NCI-H345 treated with DMSO at 0.1 percent for 48 hours (cell line): Measurements from ENCODE around the gene SORBS1.
"Not testable (repeated sequence)": the region's sequence is repeated elsewhere in the genome, so short reads cannot be mapped to it uniquely, and the experiment has no call there.

Source experiments
- DNase-seq: peaks from one replicate; lab custom pipeline; 2025; ENCODE audit not compliant: unreplicated experiment; lab: John Stamatoyannopoulos, UW

Gene SORBS1

DNA sequence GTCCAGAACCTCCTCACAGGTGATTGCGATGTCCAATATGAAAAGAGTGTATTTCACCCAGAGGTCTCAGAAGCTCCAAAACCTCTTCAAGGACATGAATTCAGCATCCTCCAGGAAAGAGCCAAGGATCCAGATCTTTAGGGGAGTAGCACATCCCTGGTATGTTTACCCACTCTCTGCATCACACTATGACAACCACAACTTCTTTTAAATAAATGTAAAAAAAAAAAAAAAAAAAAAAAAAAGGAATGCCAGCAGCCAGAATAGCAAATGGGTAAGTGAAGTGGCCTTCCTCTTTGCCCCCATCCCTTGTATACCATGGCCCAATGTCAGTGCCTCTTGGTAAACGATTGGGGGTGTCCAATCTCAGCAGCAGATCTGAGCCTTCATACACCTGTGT is 67.3 kb downstream of the SORBS1 start:
- DNase-seq = no peak

DNA sequence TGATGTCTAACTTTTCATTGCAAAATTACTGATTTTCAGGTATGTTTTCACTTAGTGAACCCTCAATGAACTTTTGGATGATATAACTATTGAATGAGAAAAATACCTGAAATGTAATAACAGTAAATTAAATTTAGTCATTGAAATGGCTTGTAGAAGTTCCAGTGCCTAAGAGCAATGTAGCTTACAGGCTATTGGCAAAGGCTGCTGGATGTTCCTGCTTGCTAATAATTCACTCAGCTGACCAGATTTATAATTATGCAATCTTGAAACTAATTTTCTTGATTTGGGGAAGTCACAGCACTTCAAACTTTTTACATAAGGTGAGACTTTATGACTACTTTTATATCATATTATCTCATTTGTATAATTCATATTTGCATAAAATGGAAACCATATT is 73.2 kb downstream of the SORBS1 start:
- no peak for DNase-seq

DNA sequence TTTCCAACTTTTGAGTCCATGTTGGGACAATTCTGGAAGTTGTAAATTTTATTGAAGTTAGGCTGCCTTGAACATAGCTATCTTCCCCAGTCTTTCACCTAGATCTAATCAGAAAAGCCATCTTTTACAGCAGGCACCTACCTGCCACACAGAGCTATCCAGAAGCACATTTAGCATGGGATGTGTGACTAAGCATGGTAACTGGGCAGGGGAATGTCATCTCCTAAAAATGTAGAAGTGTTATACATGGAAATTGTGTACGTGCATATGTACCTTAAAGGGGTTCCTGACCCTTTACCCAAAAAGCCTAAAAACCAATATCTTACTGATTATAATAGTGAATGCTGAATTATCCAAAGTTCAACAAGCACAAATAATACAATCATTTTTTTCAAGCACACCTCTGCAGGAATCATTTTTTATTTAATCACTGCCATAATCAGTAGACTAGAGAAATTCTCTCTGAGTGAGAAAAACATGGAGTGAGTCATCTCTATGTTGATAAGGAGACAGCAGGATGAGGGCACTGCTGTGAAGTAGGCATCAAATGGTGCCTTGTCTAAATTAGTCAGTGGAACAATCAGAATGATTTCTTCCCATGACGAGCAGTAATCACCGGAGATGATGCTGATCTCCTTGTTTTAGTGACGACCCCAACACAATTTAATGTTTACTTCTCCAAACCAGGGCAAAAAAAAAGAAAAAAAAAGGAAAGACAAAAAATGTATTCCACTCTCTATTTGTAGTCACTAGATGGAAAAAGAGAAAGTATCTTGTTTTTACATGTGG is 75.9 kb downstream of the SORBS1 start:
- DNase-seq = no peak

DNA sequence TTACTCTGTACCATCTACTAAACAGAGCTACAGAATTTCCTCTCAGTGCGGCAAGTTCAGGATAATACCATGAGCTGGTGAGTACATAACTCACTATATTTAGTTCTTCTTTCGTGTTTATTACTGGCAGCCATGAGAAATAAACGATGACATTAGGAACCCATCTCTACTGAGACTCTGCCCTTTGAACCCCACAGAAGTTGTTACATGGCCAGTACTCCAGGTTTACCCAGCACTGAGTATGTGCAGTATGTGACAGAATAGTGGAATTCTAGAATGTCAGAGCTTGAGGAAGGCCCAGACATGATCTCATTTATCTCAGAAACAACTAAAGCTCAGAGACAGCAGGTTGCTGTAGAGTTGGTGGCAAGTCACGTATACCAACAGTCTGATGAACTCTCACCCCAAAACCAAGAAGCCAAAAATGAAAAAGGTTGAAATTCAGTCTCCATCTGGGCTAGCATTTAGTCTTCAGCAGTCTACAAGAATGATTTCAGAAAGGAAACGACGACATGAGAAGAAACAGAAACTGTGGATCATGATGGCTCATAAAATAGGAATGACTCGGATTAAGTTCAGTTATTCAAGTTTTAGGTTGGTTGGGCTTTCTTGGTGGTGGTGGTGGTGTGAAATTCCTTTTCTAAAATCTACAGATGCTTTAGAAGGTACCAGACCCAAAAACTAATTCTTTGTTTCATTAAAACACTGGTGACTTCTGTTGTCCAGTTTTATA is 78.5 kb downstream of the SORBS1 start:
- no peak for DNase-seq

DNA sequence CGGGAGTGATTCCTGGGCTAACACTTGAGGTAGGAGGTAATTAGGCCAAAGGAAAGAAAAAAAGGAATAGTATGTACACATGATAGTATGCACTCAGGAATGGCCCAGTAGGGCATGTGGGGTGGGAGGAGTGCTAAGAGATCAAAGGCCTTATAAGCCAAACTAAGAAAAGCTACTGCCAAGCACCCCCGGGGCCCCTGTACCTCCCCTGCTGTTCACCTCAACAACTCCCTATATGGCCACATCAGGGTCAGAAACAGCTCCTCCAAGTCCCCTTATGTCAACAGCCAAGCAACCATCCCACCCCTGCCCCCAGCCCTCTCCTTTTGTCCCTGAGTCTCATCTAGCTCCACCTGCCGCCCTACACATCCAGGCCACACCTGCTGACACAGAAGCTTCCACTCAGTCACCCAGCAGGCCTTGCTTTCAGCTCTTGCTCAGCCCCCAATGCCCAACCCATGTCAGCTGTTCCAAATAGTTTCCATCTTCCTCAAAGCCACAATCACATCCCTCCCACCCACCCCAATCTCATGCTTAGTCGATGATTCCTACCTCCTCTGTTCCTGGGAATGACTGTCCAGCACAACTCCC is 80.2 kb downstream of the SORBS1 start:
- DNase-seq = peak; percentile 72

DNA sequence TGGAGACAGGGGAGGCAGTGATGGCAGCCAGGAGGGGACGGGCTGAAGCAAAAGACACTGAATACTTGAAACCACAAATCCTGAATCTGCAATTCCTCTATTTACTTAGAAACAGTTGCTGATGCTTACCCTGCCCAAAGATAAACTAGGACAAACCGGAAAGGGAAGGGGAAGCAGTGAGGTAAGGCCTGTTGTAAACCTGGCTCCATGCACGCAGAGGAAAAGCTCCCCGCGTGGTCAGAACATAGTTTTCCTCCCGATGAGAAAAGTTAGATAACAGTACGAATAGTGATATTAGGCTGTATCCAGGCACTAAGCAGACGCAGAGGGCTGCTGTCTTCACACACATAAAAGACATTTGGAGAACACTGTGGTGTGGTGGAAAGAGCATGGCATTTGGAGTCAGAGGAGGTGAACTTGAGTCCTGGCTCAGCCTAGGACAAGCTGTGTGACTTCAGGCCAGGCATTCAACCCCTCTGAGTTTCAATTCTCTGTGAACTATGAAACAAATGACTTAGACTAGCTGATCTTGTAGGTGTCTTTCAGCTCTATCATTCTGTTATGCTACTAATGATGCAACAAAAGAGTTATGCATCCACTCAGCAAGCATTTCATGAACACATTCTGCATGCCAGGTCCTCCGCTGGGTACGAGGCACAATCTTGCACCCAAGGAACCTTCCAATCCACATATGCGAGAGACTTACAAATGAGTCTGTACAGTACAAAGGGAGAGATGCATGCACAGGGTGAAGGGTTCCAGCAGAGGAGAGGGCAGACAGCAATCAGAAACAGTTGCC is 80.9 kb downstream of the SORBS1 start:
- no peak for DNase-seq

DNA sequence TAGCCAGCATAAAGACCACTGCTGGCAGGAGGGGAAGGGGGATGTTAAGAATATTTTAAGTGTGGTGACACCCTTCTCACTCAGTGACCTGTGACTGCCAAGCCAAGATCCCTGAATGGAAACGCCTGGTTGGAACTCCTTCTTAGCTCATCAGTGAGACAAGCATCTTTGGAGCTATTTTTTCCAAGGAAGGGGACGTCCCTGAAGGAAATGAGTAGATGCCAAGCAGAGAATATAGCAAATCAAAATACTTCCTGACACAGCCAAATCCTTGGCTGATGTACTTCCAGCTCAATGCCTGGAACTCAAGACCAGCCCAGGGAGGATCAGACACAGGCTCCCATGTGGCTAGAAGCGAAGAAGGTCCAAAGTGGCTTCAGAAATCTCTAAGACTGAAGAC is 82.2 kb downstream of the SORBS1 start:
- DNase-seq = no peak

DNA sequence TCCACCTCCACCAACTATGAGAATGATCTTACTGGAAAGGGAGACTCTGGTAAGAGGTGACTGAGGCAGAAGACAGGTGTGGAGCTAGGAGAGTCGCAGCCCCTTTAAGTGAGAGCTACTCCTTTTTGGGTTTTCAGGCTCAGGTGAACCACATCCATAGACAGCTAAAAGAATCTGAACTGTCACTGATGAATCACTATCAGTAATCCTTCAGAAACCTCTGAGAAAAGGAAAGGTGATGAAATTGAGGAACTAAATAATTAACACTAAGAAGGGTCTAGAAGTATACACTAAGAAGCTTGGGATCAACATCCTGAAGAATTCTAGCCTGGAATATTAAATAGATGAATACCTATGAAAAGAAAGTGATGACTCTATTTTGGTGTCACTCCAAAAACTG is 83.0 kb downstream of the SORBS1 start:
- DNase-seq = no peak

DNA sequence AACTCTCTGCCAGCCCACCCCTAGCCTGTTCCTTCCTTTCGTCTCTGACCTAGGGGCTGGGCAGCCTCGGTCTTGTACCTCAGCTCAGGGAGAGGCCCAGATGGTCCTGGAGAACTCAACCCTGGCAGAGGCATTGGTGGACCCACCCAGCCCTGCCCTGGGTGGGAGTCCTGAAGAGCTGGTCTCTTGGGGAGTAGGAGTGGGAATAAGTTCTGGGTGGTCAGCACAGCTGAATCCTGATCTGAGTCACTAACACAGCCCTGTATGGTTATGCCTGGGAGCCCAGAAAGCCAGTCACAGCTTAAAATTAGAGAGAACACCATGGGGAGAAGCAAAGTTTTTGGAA is 84.0 kb downstream of the SORBS1 start:
- no peak for DNase-seq

DNA sequence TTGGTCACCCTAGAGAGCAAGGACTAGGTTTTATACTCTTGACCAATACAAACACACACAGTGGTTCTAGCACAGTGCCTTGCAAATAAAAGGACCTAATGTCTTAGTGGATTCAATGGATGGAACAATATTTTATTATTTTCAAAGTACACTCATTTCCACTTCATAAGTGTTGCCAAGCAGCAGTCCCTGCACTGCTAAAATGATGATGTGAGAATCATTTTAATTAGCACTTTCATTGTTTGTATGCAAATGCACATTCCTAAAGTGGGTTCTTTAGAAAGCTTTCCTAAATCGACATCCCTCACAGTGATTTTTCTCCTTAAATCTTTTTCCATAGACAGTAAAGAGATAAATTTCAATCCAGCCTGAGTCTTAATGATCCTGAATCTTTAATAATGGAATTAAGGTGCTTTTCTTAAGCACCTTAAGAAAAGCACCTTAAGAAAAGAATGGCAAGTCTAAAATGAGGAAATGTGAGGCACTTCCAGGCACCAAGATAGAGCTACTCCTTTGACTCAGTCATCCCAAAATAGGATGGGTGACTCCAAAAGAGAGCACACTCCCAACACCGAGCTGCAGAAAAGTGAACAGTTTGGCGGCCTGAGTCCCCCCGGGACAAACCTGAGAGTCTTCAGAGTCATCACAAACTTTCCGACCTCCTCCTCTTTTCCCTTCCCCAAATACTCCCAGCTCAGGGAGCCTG is 84.5 kb downstream of the SORBS1 start:
- no peak for DNase-seq

DNA sequence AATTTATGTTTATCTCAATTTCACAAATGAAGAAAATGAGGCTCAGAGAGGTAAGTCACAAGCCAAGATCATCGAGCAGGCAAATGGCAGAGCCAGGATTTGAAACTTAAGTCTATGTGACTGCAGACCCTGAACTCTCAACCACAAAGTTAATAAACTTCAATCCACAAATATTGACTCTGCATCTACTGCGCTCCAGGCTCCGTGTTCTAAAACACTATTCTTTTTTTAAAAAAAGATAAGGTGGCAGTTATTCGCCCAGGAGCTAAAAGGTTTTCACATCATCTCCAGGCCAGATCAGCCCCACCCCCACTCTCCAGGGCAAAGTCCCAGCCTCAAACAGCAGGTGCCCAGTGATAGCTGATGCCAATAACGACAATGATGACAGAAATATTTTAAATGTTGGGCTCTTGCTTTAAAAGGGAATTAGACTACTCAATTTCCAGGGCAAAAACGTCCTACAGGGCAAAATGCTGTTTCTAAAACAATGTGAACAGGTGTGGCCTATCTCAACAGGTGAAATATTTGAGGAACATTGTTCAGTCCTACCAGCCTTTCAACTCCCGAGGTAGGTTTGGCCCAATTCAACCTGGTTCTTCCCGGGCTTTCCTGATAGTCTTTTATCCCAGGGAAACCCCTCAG is 85.2 kb downstream of the SORBS1 start:
- no peak for DNase-seq

DNA sequence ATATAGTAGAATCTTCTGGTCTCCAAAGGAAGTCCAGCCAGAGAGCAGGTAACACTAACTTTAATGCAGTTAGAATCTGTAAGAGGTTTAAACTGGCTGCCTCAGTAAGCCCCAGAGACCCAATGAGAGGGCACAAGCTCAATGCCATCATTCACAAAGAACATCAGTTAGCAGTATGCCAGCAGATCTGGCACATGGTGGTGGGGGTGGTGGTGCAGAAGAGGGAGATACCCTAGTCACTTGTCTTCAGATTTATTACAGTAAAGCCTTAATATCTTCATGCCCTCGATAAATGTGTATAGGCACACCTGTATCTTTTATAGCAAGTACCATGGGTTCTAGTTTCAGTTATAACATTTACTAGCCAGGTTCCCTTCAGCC is 86.2 kb downstream of the SORBS1 start:
- DNase-seq = no peak

DNA sequence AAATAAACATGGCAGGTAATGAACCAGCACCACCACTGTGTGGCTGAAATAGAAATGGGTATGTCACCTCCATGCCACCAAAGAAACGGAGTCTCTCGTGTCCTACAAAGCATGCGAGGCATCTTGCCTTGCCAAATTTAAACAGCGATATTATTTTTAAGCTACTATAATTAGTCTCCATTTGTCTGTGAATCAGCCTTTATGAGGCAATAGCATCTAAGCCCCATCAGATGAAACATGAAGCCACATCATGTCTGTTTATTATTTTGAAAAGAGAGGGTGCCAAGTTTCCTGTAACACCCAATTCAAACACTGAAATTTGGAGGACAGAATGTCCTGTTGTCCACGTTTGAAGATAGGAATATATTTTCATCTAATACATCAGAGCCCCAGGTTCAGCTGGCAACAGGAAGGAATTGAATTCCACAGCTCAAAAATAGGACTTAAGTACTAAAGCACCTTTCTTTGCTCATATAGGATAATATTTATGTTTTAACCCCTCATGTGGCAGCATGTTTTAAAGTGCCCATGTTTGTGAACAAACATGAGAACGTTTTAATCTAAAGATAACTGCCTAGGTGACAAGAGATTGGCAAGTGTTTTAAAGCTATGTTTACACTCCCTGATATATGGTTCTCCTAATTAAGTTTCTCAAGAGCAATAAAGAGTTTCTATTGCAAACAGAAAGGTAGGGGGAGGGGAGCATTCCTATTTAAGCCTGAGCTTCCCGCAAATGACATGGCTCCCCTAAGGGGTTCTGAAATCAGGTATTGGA is 86.8 kb downstream of the SORBS1 start:
- DNase-seq = no peak

DNA sequence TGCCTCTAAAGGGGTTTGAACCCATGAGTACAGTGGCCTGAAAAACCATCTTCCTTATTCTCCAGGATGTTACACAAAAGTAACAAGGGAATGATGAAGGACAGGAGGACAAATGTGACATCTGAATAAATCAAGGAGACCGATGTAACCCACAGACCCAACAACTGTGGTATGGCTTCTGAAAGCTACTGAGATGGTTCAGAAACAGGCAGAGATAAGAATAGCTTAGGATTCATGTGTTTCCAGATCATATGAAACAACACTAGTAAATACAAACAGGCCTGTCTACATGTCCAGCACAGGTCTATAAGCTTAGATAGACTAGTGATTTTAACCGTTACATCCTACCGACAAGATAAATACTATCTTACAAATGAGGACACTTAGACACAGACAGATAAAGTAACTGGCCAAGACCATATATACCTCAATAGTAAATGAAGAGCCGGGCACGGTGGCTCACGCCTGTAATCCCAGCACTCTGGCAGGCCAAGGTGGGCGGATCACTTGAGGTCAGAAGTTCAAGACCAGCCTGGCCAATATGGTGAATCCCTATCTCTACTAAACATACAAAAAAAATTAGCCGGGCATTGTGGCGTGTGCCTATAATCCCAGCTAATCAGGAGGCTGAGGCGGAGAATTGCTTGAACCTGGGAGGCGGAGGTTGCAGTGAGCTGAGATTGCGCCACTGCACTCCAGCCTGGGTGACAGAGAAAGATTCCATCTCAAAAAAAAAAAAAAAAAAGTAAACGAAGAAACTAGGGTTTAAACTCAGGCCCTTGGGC is 88.7 kb downstream of the SORBS1 start:
- DNase-seq = no peak

DNA sequence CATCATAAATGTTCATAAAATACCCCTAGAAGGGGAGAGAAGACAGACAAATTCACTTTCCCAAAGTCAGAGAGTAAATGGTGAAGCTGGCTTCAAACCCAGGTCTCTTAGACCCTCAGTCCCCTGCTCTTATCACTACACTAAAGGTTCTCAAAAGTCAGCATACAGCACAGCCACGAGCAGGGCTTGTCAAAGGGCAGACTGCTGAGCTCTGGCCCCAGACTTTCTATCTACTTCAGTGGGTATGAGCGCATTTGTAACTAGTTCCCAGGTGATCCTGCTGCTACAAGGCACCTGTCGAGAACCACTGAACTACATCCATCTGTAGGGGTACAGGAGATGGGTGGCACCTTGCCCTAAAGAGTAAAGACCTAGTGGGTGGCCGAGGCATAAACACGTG is 91.5 kb downstream of the SORBS1 start:
- DNase-seq = no peak

DNA sequence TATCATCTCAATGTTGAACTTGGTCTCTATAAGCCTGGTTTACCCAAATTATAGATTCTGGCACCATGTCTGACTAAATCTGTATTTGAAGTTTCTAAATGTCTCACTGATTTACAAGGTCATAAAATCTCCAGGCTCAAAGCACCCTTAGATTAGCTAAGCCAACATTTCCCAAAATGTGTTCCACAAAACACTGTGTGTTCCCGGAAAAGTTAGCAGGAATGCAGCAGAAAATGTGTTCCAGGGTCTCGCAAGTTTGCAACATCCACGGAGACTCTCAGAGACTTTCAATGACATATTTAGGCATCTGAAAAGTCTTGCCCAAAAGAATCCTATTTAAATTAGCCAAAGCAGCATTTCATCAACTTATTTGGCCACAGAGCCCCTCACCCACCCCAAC is 91.9 kb downstream of the SORBS1 start:
- no peak for DNase-seq

DNA sequence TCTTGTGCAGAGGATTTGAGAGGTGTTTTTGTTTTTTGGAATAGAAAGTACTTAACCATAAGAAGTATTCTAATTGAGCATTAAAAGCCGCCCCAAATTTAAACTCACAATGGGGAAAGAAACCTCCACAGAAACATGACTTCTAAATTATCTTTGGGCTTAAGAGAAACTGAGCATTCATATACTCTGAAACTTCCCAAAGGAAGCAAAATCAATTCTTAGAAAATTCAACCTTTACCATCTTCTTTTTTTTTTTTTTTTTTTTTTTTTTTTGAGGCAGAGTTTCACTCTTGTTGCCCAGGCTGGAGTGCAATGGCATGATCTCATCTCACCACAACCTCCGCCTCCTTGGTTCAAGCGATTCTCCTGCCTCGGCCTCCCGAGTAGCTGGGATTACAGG is 93.5 kb downstream of the SORBS1 start:
- not testable (repeated sequence) for DNase-seq

DNA sequence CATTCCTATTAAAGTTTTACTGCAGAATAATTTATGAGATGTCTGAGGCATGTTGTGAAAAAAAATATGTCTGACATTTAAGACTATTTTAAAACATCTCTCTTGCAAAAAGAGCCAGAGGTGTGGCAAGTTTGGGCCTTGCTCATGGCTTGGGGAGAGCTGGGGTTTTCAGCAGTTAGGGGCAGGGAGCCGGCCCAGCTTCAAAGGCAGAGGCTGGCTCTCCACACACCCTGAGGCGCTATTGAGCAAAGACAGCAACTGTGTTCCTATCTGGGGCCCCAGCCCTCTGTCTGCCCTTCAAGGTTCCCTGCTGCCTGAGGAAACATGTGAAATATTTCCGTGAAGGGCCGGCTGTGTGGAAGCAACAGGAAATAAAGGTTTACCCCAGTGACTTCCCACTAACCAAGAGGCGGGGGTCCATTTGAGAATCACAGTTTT is 94.0 kb downstream of the SORBS1 start:
- no peak for DNase-seq

DNA sequence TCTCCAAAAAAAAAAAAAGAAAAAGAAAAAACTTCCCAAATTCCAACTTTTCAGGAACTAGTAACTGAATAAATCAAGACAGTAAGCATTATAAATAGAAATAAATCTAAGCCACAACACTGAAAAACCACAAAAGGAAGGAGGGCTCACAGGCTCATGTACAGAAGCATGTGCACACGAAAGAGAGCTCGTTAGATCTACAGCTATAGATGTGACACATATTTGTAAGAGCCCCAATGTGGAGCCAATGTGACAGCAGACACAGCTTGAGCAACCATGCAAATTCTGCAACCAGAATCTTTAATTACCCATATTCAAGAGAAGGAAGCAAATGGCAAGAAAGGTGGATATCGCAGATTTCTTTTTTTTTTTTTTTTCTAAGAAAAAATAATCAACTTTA is 94.7 kb downstream of the SORBS1 start:
- DNase-seq = no peak
